Ishikawa (cell line): ENCODE results near the gene PGF.
A peak's percentile ranks its signal among the peaks of the same experiment; 100 is the strongest.

Experiments used
- CEBPB ChIP-seq: IDR thresholded peaks from 2 replicates; pipeline ENCODE4 v1.6.1; 2012
- CREB1 ChIP-seq: IDR thresholded peaks from 2 replicates; pipeline ENCODE4 v1.6.1; 2012; ENCODE audit warnings: low read depth
- EGR1 ChIP-seq: IDR thresholded peaks from 2 replicates; pipeline ENCODE4 v1.6.1; 2012
- EP300 ChIP-seq: IDR thresholded peaks from 2 replicates; pipeline ENCODE4 v1.6.1; 2012; ENCODE audit warnings: borderline replicate concordance
- FOXM1 ChIP-seq: IDR thresholded peaks from 2 replicates; pipeline ENCODE4 v1.6.1; 2012; ENCODE audit warnings: low read depth, borderline replicate concordance
- NFIC ChIP-seq: IDR thresholded peaks from 2 replicates; pipeline ENCODE4 v1.6.1; 2012
- RAD21 ChIP-seq: IDR thresholded peaks from 2 replicates; pipeline ENCODE4 v1.6.1; 2012; ENCODE audit warnings: low read depth
- REST ChIP-seq: IDR thresholded peaks from 2 replicates; pipeline ENCODE4 v1.6.1; 2012; ENCODE audit warnings: low read depth, mild to moderate bottlenecking
- TAF1 ChIP-seq: IDR thresholded peaks from 2 replicates; pipeline ENCODE4 v1.6.1; 2012; ENCODE audit warnings: low read depth, mild to moderate bottlenecking
- TCF12 ChIP-seq: IDR thresholded peaks from 2 replicates; pipeline ENCODE4 v1.6.1; 2012; ENCODE audit warnings: low read depth
- TEAD4 ChIP-seq: IDR thresholded peaks from 2 replicates; pipeline ENCODE4 v1.6.1; 2012
- YY1 ChIP-seq: IDR thresholded peaks from 2 replicates; pipeline ENCODE4 v1.6.1; 2012; ENCODE audit warnings: low read depth
- ZBTB7A ChIP-seq: IDR thresholded peaks from 2 replicates; pipeline ENCODE4 v1.6.1; 2012; ENCODE audit warnings: low read depth
- TF ChIP-seq, protein P1 (sequence below): IDR thresholded peaks from 2 replicates; pipeline ENCODE4 v1.6.1; 2012
- TF ChIP-seq, protein P2 (sequence below): IDR thresholded peaks from 2 replicates; pipeline ENCODE4 v1.6.1; 2012

Gene PGF

GRCh38 chr14:74965486-74966153 is 10.2 kb upstream of the PGF start:
- TF ChIP-seq CEBPB (no peak), EGR1 (no peak), ZBTB7A (no peak), FOXM1 (no peak), EP300 (no peak), RAD21 (no peak), NFIC (no peak), TAF1 (no peak), TEAD4 (no peak), CREB1 (no peak), YY1 (no peak), TCF12 (no peak)
- TF ChIP-seq, protein P1, sequence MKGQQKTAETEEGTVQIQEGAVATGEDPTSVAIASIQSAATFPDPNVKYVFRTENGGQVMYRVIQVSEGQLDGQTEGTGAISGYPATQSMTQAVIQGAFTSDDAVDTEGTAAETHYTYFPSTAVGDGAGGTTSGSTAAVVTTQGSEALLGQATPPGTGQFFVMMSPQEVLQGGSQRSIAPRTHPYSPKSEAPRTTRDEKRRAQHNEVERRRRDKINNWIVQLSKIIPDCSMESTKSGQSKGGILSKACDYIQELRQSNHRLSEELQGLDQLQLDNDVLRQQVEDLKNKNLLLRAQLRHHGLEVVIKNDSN = no peak
- TF ChIP-seq, protein P2, sequence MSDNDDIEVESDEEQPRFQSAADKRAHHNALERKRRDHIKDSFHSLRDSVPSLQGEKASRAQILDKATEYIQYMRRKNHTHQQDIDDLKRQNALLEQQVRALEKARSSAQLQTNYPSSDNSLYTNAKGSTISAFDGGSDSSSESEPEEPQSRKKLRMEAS = no peak

GRCh38 chr14:74964787-74965485 is 9.5 kb upstream of the PGF start:
- no peak for TF ChIP-seq NFIC
- TF ChIP-seq YY1 = no peak
- no peak for TF ChIP-seq RAD21
- TF ChIP-seq EP300 = no peak

DNA sequence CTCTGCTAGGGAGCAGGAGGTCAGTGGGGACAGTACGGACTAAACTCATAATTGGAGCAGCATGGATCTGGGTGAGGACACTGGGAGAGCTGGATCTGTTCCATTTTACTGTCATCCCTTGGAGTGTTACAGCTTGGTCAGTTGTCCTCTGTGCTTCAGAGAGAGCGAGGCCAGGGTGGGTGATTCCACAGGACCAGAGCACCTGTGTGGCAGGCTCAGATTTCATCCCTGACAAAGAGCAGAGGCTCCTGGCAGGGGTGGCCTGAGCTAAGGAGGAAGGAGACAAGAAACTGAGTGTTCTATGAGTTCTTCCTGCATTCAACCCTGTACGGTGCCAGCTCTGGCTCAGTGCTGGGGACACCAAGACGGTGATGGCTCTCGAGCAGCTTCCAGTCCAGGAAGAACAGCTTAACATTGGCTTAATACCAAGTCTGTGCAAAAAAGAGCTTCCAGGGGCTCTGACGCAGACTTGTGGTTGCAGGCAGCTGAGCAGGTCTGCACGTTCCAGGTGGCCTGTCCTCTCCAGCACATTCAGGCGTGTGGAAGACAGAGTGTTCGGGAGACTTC is 8.4 kb upstream of the PGF start:
- 0 out of 2 replicates have a peak, but pooled peaks have one; percentile 20 for TF ChIP-seq TCF12
- no peak for TF ChIP-seq NFIC

DNA sequence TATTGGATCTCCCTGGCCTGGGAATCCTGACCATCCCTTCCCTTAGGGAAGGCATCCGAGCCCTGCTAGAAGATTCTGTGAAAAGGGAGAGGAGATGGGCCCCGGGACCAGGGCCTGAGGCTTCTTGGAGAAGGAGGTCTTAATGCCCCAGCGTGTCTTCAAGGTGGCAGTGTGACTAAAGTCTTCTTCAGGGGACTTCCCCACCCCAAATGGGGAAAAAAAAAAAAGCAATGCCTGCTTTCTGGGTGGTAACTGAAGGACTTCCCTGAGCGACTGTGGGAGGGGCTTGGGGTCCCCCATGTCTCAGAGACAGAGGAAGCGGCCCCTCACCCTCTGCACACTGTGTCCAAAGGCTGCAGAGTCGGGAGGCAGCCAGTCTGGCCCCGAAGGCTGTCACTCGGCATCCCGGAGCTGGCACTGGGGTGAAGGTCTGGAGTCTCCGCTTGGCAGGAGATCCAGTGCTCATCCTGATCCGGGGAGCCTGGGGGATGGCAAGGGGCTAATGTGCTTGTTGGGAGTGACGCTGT is 7.8 kb upstream of the PGF start:
- TF ChIP-seq TAF1 (no peak), NFIC (no peak), ZBTB7A (no peak), CEBPB (no peak), EGR1 (no peak), TCF12 (no peak), YY1 (no peak), CREB1 (no peak), EP300 (no peak), TEAD4 (no peak), REST (no peak), FOXM1 (no peak), RAD21 (no peak)
- TF ChIP-seq, protein P2 = no peak
- TF ChIP-seq, protein P1 = no peak

DNA sequence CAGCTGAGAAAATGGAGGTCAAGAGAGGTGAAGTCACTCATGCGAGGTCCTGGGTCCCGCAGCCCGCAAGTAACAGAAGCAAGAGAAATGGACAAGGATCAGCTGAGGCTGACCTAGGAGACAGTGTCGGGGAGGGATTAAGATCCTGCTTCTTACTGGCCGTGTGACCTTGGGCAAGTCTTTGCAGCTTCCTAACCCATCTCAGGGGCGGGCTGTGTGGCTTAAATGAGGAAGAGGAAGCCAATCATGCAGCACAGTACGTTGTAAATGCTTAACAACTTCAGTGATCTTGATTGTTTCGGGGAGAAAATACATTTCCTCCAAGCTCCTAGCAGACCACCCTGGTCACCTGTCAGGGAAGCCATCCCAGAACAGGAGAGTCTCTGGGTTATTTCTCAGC is 7.1 kb upstream of the PGF start:
- no peak for TF ChIP-seq TEAD4
- TF ChIP-seq TCF12 = no peak
- no peak for TF ChIP-seq NFIC
- no peak for TF ChIP-seq FOXM1

DNA sequence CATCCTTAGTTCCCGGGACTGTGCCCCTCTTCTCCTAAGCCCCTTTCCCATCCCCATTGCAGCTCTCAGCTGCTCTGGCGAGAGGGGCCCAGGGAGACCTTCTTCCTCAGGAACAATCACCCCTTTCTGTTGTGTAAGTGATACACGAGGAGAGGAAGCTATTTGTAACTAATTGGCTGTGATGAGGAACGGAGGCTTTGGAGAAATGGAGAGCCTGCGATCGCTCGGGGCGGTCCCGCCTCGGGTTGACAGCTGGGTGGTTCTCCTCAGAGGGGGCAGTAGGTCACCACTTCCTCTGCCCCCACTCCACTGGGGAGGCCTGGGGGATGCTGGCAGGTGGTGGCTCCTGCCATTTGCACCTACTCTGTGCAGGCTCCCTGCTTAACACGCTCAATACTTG is 6.6 kb upstream of the PGF start:
- TF ChIP-seq, protein P1 = no peak

- TF ChIP-seq FOXM1 = no peak
Measured at GRCh38 chr14:74961238-74961911, 6.0 kb upstream of the PGF start.
